Glomerular visceral epithelial cell (primary cell): ENCODE measurements around the gene ILF2.
A peak's percentile ranks its signal among the peaks of the same experiment; 100 is the strongest.
"Not testable (repeated sequence)": the region's sequence is repeated elsewhere in the genome, so short reads cannot be mapped to it uniquely, and the experiment has no call there.

Source experiments
- DNase-seq: peaks from one replicate; pipeline ENCODE4 v3.0.0-alpha.2; 2016; ENCODE audit errors: extremely low spot score

ILF2 gene

GRCh38 chr1:153649137-153649862 is 21.5 kb downstream of the ILF2 start:
- no peak for DNase-seq

DNA sequence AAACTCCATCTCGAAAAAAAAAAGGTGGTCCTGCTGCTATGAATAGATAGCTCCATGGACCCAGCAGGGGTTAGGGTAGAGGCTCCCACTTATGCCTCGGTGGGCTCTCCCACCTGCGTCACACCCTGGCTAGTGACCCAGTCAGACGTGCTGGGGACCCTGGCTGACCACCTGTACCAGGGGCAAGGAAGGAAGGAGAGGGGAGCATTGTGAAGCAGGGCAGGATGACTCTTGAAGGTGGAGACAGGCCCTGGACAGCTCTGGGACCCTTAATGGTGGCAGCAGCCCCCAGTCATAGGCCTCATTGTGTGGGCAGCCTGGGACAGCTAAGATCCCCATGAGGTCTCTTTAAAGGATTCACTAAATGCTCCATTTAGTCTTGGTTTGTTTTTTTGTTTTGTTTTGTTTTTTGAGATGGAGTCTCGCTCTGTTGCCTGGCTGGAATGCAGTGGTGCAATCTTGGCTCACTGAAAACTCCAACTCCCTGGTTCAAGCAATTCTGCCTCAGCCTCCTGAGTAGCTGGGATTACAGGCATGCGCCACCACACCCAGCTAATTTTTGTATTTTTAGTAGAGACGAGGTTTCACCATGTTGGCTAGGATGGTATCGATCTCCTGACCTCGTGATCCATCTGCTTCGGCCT is 22.7 kb downstream of the ILF2 start:
- DNase-seq: no peak

GRCh38 chr1:153647346-153647714 is 23.5 kb downstream of the ILF2 start:
- no peak for DNase-seq

- DNase-seq: no peak
These were observed 24.0 kb downstream of the ILF2 start for GRCh38 chr1:153646672-153647345.

GRCh38 chr1:153643816-153644215 is 27.0 kb downstream of the ILF2 start:
- DNase-seq: no peak

GRCh38 chr1:153643100-153643499 is 27.7 kb downstream of the ILF2 start:
- DNase-seq: no peak

GRCh38 chr1:153642161-153642560 is 28.6 kb downstream of the ILF2 start:
- DNase-seq: no peak

GRCh38 chr1:153640861-153641260 is 29.9 kb downstream of the ILF2 start:
- no peak for DNase-seq

GRCh38 chr1:153640213-153640612 is 30.6 kb downstream of the ILF2 start:
- not testable (repeated sequence) for DNase-seq

DNA sequence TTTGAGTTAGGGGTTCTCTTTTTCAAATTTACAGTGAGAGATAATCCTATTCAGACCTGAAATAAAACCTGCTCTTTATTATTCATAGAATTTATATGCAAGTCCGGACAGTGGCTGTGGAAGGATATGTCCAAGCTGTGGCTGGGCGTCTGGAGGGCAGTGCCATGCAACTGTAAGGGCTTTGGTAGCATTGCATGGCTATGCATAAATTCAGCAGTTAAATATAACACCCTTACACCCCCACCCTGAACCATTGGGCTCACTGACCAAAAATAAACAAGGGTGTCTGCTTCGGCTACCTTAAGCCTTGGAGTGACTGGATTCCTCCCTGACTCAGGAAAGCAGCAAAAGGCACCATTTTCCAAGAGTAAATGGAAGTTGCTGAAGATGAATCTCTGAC is 31.5 kb downstream of the ILF2 start:
- DNase-seq: no peak

GRCh38 chr1:153638261-153638660 is 32.5 kb downstream of the ILF2 start:
- DNase-seq: no peak

DNA sequence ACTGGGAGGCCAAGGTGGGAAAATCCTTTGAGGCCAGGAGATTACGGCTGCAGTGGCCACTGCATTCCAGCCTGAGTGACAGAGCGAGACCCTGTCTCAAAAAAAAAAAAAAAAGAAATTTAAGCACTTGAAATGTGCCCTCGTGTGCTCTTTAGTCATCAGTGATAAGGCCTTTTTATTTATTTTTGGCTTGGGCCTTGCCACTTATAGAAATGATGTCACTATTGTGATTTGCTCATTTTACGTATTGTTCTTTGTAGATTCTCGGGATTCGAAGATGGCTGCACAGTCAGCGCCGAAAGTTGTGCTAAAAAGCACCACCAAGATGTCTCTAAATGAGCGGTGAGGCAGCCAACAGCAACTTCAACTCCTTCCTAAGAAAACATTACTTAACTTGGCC is 34.5 kb downstream of the ILF2 start:
- no peak for DNase-seq

DNA sequence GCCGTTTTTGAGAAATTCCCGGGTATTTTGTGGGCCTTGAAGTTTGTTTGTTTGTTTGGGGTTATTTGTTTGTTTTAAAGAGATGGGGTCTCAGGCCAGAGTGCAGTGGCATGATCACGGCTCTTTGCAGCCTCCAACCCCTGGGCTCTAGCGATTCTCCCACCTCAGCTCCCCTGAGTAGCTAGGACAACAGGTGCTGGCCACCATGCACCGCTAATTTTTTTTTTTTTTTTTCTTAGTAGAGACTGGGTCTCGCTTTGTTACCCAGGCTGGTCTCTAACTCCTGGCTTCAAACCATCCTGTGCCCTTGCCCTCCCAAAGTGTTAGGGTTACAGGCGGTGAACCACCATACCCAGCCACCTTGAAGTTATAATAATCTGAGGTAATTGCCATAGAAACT is 34.9 kb downstream of the ILF2 start:
- no peak for DNase-seq

GRCh38 chr1:153633754-153634665 is 36.8 kb downstream of the ILF2 start, which contains the start of gene CHTOP:
Gene CHTOP (plus strand): TSS chr1:153634066. CDS start chr1:153636589, 2,523 bp downstream.
- peak; percentile 99 for DNase-seq

GRCh38 chr1:153633161-153633753 is 37.5 kb downstream of the ILF2 start:
- no peak for DNase-seq

DNA sequence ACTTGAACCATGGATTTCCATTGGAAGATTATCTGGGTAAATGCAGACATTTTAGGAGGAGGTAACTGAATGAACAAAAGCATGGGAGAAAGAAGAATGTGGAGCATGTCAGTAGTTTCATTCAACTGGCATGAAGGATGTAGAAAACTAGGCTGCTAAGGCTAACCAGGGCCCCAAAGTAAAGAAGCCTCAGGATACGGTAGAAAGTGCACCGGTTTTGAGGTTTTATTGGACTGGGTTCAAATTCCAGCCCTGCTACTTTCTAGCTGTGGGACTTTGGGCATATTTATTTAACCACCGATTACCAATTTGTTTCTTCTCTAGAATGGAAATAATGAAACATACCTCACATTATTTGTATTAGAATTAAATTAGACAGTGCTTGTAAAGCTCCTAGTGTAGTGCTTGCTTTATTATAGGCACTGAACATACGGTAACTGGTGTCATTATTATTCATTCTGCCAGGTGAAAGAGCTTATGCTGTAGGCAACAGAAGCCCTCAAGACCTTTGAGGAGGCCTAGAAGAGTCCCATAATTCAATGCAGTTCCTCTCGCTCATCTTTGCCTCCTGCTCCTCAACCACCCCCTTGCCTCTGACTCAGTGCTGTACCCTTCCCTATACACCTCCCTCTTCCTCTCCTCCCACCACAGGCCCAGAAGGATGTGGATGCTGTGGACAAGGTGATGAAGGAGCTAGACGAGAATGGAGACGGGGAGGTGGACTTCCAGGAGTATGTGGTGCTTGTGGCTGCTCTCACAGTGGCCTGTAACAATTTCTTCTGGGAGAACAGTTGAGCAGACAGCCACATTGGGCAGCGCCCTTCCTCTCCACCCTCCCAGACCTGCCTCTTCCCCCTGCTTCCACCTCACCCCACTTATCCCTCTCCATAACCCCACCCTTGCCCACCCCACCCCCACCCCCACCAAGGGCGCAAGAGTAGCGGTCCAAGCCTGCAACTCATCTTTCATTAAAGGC is 39.5 kb downstream of the ILF2 start:
- no peak for DNase-seq

GRCh38 chr1:153630384-153630783 is 40.4 kb downstream of the ILF2 start:
- no peak for DNase-seq

- no peak for DNase-seq
These were observed 40.8 kb downstream of the ILF2 start for GRCh38 chr1:153629971-153630370.

- no peak for DNase-seq
These were observed 41.5 kb downstream of the ILF2 start for GRCh38 chr1:153629343-153629665.

GRCh38 chr1:153628638-153629342 is 42.0 kb downstream of the ILF2 start:
- DNase-seq: no peak
